HG03097 (cell line): ENCODE data around the gene HSD17B8.
A peak's percentile ranks its signal among the peaks of the same experiment; 100 is the strongest.

Experiments used
- ATAC-seq: cut with Tn5 transposase; IDR thresholded peaks from one replicate; pipeline ENCODE4 v1.9.1; 2021; ENCODE audit not compliant: unreplicated experiment, low FRiP score

The HSD17B8 gene

DNA sequence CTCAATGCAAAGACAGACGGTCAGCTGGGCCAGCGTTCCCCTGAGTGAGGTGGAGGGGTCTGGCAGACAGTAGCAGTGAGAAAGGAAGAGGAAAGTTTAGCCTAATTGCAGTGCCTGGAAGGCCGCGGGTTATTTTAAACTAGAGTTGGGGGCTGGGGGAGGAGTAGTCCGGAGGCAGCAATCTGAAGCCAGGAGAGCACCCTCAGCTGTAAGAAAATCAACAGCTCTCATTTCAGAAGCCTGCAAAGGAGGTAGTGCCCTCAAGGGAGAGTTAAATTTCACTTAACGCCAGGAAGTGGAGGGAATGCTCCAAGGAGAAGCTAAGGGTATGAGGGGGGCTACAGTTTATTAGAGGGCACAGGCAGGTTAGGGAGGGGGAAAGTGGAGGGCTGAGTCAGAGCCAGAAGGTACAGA lies 30.8 kb downstream of the HSD17B8 start:
- ATAC-seq, result no peak

DNA sequence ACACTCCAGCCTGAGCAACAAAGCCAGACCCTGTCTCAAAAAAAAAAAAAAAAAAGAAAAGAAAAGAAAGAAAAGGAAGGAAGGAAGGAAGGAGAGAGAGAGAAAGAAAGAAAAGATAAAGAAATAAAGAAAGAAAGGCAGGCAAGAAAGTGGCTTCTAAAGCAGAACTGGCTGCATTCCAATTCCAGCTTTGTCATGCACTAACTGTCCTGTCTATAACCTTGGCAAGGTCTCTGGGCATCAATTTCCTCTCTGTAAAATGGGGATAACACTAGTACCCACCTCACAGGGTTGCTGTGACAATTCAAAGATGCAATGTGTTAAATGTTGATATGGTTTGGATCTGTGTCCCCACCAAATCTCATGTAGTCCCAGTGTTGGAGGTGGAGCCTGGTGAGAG lies 31.9 kb downstream of the HSD17B8 start:
- no peak for ATAC-seq

DNA sequence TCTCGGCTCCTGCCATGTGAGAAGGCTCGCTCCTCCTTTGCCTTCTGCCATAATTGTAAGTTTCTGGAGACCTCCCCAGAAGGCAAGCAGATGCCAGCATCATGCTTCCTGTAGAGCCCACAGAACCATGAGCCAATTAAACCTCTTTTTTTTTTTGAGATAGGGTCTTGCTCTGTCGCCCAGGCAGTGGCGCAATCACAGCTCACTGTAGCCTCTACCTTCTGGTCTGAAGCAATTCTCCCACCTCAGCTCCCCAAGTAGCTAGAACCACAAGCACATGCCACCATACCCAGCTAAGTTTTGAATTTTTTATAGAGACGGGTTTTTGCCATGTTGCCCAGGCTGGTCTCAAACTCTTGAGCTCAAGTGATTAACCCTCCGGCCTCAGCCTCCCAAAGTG lies 32.4 kb downstream of the HSD17B8 start:
- ATAC-seq, result no peak

DNA sequence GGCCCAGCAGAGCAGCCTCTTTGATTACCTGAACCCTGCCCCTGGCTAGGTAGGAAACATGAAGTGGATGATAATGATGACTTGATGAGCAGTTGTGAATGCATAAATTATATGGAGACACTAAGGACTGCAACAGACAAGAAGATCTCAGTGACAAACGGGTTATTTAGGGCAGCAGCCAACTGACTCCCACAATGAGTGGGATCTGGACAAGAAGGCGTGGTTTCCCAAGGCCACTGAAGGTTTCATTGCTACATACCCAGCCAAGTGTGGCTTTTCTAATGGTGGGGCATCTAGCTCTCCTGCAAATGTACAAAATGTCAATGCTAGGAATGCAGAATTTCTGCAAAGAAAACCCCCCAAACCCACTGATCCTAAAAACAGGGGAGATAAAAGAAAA lies 33.3 kb downstream of the HSD17B8 start:
- no peak for ATAC-seq

DNA sequence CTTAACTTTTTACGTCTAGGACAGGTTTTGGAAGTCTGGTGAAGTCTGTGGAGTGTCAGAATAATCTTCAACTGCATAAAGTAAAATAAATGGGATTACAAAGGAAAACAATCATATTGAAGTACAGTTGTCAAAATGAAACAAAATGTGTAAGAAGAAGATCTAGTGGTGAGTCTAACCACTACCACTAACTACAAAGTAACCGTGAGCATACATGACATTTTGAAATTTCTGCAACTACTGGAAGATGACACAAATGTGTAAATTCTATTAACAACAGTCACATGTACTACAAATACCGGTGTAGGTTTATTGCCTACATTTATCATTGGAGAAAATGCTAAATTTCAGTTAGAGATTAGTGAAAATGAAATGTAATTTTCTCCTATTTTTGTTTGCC lies 37.5 kb downstream of the HSD17B8 start:
- no peak for ATAC-seq

DNA sequence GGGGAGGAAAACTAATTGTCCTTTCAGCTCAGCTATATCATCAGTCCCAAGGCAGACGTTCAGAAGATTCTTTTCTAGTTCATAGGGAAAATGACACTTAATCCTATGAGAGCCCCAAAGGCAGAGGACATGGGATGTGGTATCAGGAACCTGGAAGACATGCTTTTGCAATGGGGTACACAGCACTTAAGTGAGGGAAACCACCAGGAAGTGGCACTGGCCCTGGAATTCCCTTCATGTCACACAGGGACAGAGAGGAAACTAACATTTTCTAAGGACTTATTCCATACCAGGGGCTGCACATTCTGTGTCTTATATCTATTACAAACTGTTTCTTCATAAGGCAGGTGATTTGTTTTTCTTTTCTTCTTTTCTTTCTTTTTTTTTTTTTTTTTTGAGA lies 39.0 kb downstream of the HSD17B8 start:
- ATAC-seq, result no peak

DNA sequence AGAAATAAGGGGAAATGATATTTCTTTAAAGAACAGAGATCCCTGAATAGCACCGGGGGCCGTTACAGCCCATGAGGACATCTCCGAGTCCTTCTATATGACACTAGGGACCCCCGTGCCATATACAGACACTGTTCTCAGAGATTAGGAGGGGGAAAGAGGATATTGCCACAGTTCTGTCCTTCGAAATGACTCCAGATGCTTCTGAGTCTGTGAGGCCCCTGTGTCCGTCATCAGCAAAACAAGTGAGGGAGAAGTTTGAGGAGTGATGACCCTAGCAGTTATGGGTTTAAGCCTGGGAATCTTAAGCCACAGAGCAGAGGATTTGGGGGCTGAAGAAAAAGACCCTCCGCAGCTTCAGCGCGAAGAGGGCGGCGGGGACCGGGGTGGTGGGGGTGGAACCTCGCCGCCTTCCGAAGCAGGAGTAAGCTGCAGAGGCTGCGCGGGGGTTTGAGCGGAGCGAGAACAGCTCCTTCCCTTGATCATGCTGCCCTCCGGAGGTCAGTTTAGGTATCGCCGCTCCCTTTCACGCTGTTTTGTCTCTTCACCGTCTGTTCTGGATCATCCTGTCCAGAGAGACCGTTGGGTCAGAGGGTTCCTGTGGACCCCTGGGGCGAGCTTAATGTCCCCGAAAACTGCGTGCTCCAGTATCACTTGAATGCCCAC lies 43.7 kb downstream of the HSD17B8 start:
- peak; percentile 45 for ATAC-seq

DNA sequence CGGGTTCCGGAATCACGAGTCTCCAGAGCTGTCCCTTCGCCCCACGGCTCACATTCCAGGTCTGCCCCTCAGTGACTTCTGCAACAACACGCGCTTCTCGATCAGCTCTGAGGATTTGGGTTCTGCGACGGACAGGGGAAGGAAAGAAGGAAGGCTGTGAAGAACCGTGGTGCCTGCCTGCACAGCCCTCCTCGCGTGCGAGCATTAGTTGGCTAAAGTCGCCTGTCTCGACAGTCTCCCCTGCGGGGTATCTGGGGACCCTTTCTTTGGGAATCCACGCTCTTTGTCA lies 44.1 kb downstream of the HSD17B8 start:
- no peak for ATAC-seq

DNA sequence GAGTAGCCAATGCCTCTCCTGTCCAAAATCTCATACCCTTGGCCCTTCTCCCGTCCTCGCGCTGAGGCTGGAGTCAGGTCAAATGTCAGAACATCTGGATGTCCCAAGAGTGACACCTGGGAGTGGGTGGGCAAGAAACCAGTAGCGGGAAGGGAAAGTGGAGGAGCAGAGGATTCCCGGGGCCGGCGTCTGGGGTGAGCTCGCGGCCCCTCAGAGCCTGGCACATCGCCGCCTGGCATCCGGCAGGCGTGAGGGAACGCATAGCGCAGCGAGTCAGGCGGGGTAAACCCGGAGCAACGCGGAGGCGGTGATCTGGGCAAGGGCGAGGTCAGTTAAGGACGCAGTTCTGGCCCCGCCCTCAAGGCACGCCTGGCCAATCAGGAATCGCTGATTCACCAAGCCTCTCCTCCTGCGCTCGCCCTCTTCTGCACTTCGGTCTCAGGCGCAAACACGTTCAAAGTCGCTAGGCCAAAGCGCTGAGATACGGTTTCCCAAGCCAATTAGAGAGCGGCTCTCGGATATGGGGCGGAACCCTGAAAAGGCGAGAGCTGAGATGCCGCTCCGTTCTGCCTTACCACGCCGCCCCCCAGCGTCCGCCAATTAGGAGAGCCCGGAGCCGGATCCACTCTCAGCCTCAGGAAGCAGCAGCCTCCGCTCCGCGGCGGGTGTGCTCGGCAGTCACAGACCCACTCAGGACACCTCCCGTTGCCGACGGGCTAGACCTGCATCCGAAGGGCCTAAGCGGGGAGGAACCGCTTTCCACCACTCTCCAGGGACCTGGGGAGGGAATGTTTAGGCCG lies 44.7 kb downstream of the HSD17B8 start:
- ATAC-seq, result peak; percentile 91

DNA sequence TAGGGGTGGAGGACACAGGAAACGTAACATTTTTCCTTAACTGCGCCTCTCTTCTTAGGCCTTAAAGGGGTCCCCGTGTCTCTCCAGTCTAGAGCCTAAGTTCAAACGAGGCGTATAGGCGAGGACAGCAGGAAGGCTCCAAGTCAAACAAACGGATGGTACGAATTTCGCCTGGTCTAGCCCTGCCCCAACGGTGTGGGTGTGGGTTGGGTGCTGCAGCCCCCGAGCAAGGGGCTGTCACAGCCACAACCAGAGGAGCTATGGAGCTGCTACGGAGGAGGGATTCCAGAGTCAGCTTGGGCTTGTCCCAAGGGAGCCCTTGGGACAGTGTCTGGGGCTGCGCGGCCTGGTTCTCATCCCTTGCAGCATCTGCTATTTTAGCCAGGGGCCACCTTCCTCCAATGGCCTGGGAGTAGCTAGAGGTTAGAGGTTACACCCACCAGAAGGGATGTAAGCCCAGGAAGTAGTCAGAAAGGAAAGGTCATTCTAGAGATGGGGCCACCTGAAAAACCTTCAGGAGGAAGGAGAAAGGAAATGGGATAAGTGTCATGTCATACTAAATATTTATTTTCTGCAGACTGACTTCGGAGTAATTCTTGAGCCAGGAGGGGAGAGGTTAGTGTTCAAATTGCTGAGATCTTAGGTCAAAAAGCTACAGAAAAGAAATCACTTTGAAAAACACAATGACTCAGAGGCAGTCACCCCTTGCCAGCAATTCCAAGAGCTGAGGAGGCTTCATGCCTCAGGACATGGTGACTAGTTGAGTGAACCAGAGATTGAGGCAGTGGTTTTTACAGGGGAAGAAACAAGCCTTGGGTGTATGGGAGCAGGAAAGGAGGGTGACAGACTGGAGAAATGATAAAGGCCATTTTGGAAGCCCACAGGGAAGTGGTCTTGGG lies 45.5 kb downstream of the HSD17B8 start:
- no peak for ATAC-seq

DNA sequence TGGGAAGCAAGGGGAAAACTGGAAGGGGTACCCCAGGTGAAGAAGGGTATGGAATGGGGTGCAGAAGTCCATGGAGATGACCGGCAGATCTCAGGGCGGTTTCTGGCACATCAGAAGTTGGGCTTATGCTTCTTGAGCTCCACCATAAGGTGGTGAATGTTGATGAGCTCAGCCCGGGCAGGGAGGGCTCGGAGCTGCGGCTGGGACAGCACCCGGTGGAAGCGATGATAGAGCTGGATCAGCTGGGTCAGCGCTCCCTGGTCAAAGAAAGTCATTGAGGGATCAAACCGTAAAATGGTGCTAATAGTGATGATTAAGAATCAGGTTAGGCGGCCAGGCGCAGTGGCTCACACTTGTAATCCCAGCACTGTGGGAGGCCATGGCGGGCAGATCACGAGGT lies 46.3 kb downstream of the HSD17B8 start:
- ATAC-seq, result no peak

DNA sequence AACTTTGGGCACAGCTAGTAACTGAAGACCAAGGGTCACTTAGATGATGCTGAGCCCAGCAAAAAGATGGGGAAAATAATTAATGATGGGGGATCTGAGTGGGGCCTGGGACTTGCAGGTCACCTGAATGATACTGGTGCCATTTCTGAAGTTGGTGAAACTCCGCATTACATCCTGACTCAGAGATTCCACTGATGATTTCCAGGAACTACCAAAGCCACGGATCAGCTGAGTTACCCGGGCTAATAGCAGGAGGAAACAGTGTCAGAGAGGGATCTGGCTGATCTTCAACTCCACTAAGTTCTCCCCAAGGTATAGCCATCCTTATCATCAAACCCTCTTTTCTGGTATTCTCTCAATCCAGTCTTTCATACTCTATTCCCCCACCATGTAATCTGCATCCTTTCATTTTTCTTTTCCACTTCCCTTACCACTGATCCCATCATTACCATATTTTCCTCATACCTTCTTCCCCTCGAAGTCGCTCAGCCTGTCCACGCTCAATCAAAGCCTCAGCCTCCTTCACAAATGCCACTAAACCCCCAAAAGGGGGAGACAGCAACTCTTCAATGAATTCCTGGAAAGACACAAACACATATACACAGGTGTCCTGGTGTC lies 47.0 kb downstream of the HSD17B8 start:
- no peak for ATAC-seq

DNA sequence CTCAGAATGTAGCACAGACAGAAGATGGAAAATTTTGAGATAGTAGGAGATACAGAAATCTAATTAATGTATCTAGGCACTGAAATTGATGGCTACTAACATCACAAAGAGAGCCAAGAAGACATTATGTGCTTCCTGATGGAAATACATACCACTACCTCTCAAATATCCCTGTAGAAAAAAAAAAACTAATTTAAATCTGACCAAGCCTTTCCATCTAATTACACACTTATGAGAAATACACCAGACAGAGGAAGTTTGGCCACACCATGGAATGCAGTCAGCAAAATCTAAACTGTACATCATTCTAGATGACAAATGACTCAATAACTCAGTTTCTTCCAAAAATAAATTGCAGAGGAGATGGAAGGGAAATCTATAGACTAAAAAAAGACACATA lies 48.3 kb downstream of the HSD17B8 start:
- no peak for ATAC-seq

DNA sequence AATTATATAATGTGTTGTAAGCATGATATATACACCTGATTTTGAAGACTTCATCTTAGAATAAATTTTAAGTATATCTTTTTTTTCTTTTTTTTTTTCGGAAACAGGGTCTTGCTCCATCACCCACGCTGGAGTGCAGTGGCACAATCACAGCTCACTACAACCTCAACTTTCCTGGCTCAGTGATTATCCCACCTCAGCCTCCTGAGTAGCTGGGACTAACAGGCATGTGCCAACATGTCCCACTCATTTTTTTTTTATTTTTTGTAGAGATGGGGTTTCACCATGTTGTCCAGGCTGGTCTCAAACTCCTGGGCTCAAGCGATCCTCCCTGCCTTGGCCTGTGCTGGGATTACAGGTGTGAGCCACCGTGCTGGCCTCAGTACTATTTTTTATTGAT lies 50.1 kb downstream of the HSD17B8 start:
- ATAC-seq, result no peak
